Activated T-cell treated with anti-CD3 and anti-CD28 coated beads, Interleukin-2, amount 50 U/mL, for 24 hours (primary cell): Measurements from ENCODE around the gene DPM3.

Source experiments
- DNase-seq: peaks from one replicate; pipeline ENCODE4 v3.0.0-alpha.2; 2020
- H3K27ac Mint-ChIP-seq: 2 replicates; pipeline ENCODE4 v1.8.0; 2020; ENCODE audit warnings: mild to moderate bottlenecking, mixed read lengths
- H3K27me3 Mint-ChIP-seq: 2 replicates; pipeline ENCODE4 v1.8.0; 2020; ENCODE audit warnings: mixed read lengths
- H3K36me3 Mint-ChIP-seq: 2 replicates; pipeline ENCODE4 v1.8.0; 2020; ENCODE audit warnings: low read depth, mixed read lengths
- H3K4me1 Mint-ChIP-seq: 2 replicates; pipeline ENCODE4 v1.8.0; 2020; ENCODE audit warnings: low read depth, mixed read lengths
- H3K4me3 Mint-ChIP-seq: 2 replicates; pipeline ENCODE4 v1.8.0; 2020; ENCODE audit warnings: mild to moderate bottlenecking, moderate library complexity, mixed read lengths
- H3K9me3 Mint-ChIP-seq: 2 replicates; pipeline ENCODE4 v1.8.0; 2020; ENCODE audit warnings: mixed read lengths

Gene DPM3

DNA sequence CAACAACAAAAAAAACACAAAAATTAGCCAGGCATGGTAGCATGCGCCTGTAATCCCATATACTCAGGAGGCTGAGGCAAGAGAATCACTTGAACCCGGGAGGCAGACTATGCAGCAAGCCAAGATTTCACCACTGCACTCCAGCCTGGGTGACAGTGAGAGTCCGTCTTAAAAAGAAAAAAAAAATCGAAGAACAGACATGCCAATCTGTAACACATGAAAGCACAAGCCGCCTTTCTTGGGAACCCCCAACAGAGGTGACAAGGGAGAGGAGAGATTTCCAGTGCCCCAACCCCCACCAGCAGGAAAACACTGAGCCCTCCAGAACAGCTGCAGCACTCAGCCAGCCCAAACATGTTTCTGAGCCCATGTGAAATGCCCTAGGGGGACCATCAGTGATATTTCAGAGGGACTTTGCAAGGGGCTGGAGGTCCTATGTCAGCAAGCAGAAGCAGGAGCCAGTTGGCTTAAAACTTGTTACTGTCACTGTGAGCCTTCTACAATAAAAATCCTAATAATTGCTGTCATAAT is 26.8 kb downstream of the DPM3 start:
- Mint-ChIP-seq H3K4me3 (no peak overlapping the region), H3K9me3 (no peaks in the 10 kb centered on the region), H3K4me1 (no peaks in the 10 kb centered on the region), H3K27ac (no peak overlapping the region), H3K27me3 (no peaks in the 10 kb centered on the region), H3K36me3 (no peaks in the 10 kb centered on the region)
- DNase-seq = no peak

DNA sequence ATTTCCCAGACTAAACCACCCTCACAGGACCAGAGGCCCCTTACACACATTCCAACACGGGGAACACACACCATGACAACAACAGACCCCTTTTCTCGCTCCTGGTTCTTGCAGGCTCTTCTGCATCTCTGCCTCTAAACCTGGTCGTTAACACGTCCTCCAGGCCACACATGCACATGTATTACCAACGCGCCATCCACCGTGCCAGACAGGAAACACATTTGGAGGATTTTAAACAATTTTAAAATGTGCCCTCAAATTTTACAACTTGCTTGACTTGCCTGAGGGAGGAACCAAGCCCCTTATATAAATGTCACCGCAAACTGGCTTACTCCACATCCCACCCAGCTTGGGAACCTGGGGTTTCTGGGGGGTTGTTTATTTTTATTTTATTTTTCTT is 29.5 kb downstream of the DPM3 start:
- H3K4me1 Mint-ChIP-seq = no peaks in the 10 kb centered on the region
- DNase-seq = no peak
- no peaks in the 10 kb centered on the region for H3K9me3 Mint-ChIP-seq
- H3K27me3 Mint-ChIP-seq = no peaks in the 10 kb centered on the region
- H3K27ac Mint-ChIP-seq = no peak overlapping the region
- no peak overlapping the region for H3K4me3 Mint-ChIP-seq
- H3K36me3 Mint-ChIP-seq = no peaks in the 10 kb centered on the region

DNA sequence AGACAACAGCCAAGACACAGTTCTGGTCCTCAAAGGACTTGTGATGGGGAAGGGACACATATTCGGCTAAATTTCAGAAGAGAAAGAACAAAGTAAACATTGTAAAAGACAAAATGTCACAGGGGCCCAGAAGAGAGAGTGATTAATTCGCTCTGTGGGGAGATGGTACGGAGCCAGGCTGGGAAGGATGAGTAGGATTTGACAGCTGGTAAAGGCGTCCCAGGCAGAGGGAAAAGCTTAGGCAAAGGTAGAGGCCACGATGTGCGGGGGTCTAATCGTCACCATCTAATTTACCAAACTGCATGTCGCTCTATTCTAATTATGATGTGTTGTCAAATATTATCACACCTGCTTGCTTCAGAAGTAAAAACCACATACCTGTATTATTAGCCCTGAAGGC is 29.9 kb downstream of the DPM3 start:
- Mint-ChIP-seq H3K9me3 (no peaks in the 10 kb centered on the region), H3K4me1 (no peaks in the 10 kb centered on the region), H3K4me3 (no peak overlapping the region), H3K27ac (no peak overlapping the region), H3K36me3 (no peaks in the 10 kb centered on the region), H3K27me3 (no peaks in the 10 kb centered on the region)
- no peak for DNase-seq

DNA sequence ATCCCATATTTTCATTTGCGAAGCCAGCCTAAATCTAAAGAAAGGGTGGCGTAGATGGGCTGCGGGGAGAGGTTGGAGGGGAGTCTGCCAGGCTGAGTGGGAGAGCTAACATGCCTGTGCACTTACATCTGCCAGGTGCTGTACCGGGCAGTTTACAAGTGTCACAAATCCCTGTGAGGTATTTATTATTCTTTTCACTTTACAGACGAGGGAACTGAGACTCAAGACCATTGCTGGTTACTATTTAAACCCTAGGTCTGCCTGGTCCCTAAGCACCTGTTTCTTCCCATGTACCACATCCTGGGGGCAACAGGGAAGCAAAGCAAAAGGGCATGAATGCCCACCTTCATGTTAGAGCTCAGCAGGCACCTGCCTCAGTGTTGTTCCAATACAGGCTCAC is 32.0 kb downstream of the DPM3 start:
- no peak overlapping the region for H3K4me3 Mint-ChIP-seq

DNA sequence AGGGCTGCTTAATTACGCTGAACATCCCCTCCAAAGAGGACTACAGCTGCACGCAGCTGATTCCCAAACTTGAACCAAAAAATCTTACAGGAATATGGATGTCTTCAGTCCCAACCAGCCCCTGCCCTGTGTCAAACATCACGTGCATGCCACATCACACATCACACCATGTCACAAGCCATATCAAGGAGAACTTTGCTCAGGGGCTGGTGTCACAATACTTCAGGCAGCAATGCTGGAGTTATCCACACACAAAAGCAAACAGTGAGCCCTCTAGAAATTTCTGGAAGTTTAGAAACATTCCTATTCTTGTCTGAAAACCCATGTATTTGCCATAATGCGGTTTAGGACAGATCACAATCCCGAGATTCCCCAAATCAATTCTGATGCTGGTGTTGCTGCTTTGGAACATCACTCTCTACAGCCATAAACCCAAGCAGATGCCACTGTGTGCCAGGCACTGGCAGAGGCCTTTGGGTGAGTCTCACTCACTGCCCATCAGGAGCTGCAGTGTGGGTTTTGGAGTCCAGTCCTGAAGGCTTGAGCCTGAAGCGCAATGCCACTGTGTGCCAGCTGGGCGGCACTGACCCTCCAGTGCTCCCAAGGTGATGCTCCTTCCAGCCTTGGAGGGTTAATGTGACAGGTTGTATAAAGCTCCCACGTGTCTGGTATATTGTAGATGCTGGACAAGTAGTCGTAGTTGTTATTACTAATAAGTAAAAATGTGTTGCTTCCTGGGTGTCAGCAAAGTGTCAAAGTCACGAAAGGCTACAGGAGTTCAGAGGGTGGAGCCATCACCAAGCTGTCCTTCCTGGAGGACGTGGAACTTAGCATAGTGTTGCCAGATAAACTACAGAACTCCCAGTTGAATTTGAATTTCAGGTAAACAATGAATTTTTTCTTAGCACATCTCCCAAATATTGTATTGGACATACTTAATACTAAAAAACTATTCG is 32.7 kb downstream of the DPM3 start:
- Mint-ChIP-seq H3K9me3 (no peaks in the 10 kb centered on the region), H3K36me3 (no peaks in the 10 kb centered on the region), H3K27ac (no peak overlapping the region), H3K4me1 (no peaks in the 10 kb centered on the region), H3K4me3 (no peak overlapping the region), H3K27me3 (no peaks in the 10 kb centered on the region)
- no peak for DNase-seq

More for the DNA sequence above, 32.0 kb downstream of the DPM3 start:
- Mint-ChIP-seq H3K36me3 (no peaks in the 10 kb centered on the region), H3K9me3 (no peaks in the 10 kb centered on the region), H3K4me1 (no peaks in the 10 kb centered on the region), H3K27ac (no peak overlapping the region), H3K27me3 (no peaks in the 10 kb centered on the region)
- DNase-seq = no peak

DNA sequence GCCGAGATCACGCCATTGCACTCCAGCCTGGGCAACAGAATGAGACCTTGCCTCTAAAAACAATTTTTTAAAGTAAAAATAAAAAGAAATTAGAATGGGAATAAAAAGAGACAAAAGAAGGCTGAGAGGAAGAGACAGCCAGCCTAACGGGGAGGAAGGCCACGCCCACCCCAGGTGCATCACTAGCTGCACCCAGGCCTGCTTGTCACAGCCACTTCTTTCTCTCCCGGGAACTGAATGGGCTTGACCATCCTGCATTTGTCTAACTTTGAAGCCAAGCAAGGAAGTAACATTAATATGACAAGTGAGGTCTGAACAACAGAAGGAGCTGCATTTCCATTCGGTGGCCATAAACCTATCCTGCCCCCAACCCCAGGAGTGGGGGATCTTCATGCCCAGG is 33.5 kb downstream of the DPM3 start:
- Mint-ChIP-seq H3K27me3 (no peaks in the 10 kb centered on the region), H3K36me3 (no peaks in the 10 kb centered on the region), H3K4me1 (no peaks in the 10 kb centered on the region)

DNA sequence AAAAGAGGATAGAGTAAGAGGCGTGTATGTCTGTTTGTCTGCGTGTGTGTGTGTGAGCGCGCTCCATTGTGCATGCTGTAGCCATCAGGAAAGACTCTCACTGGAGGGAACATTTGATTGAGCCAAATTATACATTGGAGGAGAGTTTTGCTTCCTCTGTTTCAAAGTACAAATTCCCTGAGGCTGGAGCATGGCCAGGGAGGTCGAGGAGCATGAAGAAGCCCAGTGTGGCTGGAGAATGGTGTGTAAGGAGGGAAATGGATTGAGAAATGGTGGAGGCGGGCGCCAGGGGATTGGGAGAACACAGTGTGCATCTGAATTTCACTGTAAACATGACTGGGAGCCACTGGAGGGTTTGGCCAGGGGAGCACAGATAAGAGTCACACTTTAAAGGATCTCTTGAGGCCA is 34.7 kb downstream of the DPM3 start:
- no peak overlapping the region for H3K27ac Mint-ChIP-seq
- no peaks in the 10 kb centered on the region for H3K27me3 Mint-ChIP-seq
- H3K36me3 Mint-ChIP-seq = no peaks in the 10 kb centered on the region
- no peak for DNase-seq
- no peaks in the 10 kb centered on the region for H3K9me3 Mint-ChIP-seq
- H3K4me3 Mint-ChIP-seq = no peak overlapping the region
- no peaks in the 10 kb centered on the region for H3K4me1 Mint-ChIP-seq

More for the DNA sequence above, 33.5 kb downstream of the DPM3 start:
- H3K4me3 Mint-ChIP-seq = no peak overlapping the region
- H3K9me3 Mint-ChIP-seq = no peaks in the 10 kb centered on the region
- H3K27ac Mint-ChIP-seq = no peak overlapping the region
- DNase-seq = no peak

DNA sequence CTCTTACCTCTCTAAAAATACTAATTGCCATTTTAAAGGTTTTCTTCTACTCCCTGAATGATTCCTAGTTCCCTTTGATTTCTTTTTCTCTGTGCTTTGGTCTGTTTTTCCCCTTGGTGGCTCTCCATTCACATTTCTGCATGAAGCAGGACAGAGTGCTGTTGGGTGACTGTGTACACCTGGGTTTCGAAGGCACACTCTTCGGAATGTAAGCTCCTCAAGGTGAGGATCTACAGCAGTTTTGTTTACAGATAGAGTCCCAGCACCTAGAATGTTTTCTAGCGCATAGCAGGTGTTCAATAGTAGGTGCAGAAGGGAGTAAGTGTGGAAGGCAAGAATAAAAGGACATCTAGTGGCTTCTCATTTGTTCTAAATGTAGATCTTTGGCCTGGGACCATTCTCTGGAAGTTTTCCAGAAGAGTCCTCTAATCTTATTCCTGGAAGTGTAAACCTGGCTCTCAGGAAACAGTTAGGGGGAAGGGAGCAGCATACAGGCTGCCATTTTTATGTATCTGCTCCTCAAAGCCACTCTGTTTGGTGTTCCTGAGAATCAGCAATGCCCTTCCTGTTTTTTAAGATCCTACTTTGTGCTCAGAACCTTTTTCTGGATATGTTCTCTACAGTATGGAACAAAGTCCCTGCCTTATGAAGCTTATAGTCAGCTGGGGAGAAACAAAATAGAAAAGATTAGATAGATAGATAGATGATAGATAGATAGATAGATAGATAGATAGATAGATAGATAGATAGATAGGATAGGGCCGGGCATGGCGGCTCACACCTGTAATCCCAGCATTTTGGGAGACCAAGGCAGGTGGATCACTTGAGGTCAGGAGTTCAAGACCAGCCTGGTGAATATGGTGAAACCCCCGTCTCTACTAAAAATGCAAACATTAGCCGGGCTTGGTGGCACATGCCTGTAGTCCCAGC is 35.5 kb downstream of the DPM3 start:
- H3K27ac Mint-ChIP-seq = no peak overlapping the region
- H3K36me3 Mint-ChIP-seq = no peaks in the 10 kb centered on the region
- H3K4me1 Mint-ChIP-seq = no peaks in the 10 kb centered on the region
- H3K4me3 Mint-ChIP-seq = no peak overlapping the region
- no peaks in the 10 kb centered on the region for H3K9me3 Mint-ChIP-seq
- no peaks in the 10 kb centered on the region for H3K27me3 Mint-ChIP-seq
- DNase-seq = no peak

DNA sequence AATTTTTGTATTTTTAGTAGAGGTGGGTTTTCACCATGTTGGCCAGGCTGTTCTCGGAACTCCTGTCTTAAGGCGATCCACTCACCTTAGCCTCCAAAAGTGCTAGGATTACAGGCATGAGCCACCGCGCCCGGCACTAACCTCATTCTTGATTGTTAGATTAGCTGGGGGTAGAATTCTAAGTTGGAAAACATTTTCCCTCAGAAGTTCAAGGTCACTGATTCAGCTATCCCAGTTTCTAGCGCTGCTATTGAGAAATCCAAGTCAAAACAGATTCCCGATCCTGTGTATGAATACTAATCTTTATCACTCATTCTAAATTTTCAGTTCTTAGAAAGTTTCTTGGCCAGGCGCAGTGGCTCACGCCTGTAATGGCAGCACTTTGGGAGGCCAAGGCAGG is 37.0 kb downstream of the DPM3 start:
- H3K4me1 Mint-ChIP-seq = no peaks in the 10 kb centered on the region
- H3K4me3 Mint-ChIP-seq = no peak overlapping the region
- no peaks in the 10 kb centered on the region for H3K9me3 Mint-ChIP-seq
- H3K27me3 Mint-ChIP-seq = no peaks in the 10 kb centered on the region
- no peak for DNase-seq
- H3K27ac Mint-ChIP-seq = no peak overlapping the region
- no peaks in the 10 kb centered on the region for H3K36me3 Mint-ChIP-seq

DNA sequence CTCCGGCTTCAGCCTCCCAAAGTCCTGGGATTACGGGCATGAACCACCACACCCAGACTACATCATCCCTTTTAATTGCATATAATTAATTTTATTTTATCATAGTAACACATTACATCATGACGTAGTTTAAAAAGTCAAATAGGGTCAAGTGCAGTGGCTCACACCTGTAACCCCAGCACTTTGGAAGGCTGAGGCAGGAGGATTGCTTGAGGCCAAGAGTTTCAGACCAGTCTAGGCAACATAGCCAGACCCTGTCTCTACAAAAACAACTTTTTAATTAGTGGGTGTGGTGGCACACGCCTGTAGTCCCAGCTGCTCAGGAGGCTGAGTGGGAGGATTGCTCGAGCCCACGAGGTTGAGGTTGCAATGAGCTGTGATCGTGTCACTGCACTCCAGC is 41.0 kb downstream of the DPM3 start:
- no peaks in the 10 kb centered on the region for H3K36me3 Mint-ChIP-seq
- no peaks in the 10 kb centered on the region for H3K9me3 Mint-ChIP-seq
- H3K4me3 Mint-ChIP-seq = no peak overlapping the region
- no peak overlapping the region for H3K27ac Mint-ChIP-seq
- no peak for DNase-seq
- peaks cover 4% of the 10 kb centered on the region for H3K27me3 Mint-ChIP-seq
- H3K4me1 Mint-ChIP-seq = no peaks in the 10 kb centered on the region

DNA sequence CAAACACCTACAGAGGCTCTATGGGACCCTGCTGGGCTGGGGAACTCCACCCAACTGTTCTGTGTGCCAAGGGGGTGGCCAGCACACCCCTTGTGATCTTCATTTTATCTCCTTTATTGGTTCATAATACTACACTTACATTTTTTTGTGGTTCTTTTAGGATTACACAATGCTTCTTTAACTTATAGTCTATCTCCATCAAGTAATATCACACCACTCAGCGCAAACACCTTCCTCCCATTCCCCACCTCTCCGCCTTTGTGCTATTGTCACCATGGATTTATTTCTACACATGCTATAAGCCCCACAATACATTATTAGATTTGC is 45.7 kb downstream of the DPM3 start:
- Mint-ChIP-seq H3K27me3 (peaks cover 4% of the 10 kb centered on the region), H3K9me3 (no peaks in the 10 kb centered on the region), H3K36me3 (no peaks in the 10 kb centered on the region), H3K4me3 (no peak overlapping the region), H3K4me1 (peaks cover 5% of the 10 kb centered on the region), H3K27ac (no peak overlapping the region)
- DNase-seq = no peak

DNA sequence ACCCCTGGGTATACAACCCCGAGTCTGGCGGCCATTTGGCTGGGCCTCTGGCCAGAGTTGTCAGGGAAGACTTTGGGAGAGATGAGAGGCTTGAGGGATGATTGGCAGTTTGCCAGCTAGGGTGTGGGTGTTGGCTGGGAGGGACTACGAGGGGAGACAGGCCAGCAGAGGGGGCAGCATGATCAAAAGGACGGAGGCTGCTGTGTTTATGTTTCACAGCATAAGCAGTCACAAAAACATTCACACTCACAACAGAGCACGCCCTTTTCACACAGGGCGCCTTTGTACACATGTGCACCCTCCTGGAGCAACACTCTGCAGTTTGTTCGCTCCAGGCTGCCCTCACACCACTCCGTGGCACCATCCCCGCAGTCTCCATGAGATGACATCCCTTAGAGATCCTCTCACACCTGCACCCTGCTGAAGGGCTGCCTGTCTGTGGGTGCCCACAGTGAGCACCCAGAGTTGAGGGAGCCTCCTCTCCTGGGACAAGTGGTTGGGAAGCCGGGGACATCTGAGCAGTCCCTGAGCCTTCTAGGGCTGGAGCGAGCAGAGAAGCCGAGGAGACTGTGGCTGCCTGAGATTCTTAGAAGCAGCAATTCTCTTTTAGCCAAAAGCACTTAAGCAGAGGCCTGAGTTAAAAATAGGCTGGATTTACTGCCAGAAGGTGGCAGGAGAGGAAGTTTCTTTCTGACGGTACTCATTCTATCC is 46.3 kb downstream of the DPM3 start:
- no peak overlapping the region for H3K27ac Mint-ChIP-seq
- no peaks in the 10 kb centered on the region for H3K36me3 Mint-ChIP-seq
- H3K27me3 Mint-ChIP-seq = peaks cover 4% of the 10 kb centered on the region
- no peak overlapping the region for H3K4me3 Mint-ChIP-seq
- no peaks in the 10 kb centered on the region for H3K9me3 Mint-ChIP-seq
- peak; percentile 34 for DNase-seq
- peaks cover 5% of the 10 kb centered on the region for H3K4me1 Mint-ChIP-seq

DNA sequence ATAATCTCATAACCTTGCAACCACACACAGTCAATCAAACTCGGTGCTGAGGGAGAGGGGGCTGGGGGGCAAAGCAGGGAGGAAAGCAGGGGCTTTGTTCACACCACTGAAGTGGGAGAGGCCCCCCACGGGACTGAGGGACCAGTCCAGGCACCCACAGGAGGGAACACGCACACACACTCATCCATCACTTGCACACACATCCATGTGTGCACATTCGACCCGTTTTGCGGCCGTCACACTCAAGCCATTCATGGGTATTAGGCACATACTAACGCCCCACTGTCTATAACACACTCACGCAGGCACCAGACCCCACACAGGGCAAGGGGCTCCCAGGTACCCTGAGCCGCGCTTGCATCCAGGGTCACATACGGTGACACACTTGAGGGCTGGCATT is 47.7 kb downstream of the DPM3 start:
- Mint-ChIP-seq H3K27ac (no peak overlapping the region), H3K4me3 (no peak overlapping the region)
- DNase-seq = no peak

DNA sequence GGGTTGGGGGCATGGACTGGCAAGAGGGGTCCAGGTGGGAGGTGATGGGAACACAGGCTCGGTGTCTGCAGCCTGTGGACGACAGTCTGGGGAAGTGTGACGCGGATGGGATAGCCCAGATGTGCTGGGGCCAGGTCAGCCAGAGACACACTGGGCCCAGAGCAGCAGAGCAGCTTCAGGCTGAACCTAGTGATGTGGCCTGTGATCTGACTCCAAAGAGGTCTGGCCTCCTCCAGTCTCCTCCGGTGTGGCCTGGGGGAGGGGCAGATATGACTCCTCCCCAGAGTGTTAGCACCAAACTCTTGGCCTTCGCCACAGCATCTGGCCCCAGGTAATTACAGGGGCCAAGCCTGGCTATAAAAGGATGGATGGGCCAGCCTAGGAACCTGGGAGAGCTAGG is 48.2 kb downstream of the DPM3 start:
- Mint-ChIP-seq H3K27me3 (peaks cover 4% of the 10 kb centered on the region), H3K4me3 (no peak overlapping the region), H3K27ac (no peak overlapping the region), H3K4me1 (peaks cover 5% of the 10 kb centered on the region), H3K9me3 (no peaks in the 10 kb centered on the region), H3K36me3 (no peaks in the 10 kb centered on the region)
- DNase-seq = no peak

More for the DNA sequence above, 47.7 kb downstream of the DPM3 start:
- Mint-ChIP-seq H3K27me3 (peaks cover 4% of the 10 kb centered on the region), H3K4me1 (peaks cover 5% of the 10 kb centered on the region), H3K9me3 (no peaks in the 10 kb centered on the region), H3K36me3 (no peaks in the 10 kb centered on the region)
